PFSK-1 (cell line): ENCODE measurements around the gene RETREG1.

Source experiments
- FOXP2 ChIP-seq: optimal IDR thresholded peaks from 2 replicates; pipeline ENCODE3; 2011; ENCODE audit warnings: borderline replicate concordance, control low read depth, inconsistent platforms; ENCODE audit not compliant: insufficient read depth; ENCODE audit errors: extremely low read length, extremely low read depth
- POLR2AphosphoS5 ChIP-seq: IDR thresholded peaks from 2 replicates; pipeline ENCODE4 v1.6.1; 2012; ENCODE audit warnings: low read depth, mild to moderate bottlenecking, control low read depth, low read length, moderate library complexity
- REST ChIP-seq, 2 experiments: IDR thresholded peaks; 2 replicates each; pipeline versions ENCODE4 v1.6.1 to v1.8.0; 2011 to 2012; ENCODE audit warnings: low read depth in 2 of 2, low read length in 2 of 2, control low read depth in 1 of 2, inconsistent platforms in 1 of 2, mild to moderate bottlenecking in 1 of 2, moderate library complexity in 1 of 2; ENCODE audit not compliant: insufficient read depth in 1 of 2
- SIN3A ChIP-seq: IDR thresholded peaks from 2 replicates; pipeline ENCODE4 v1.6.1; 2012; ENCODE audit warnings: mild to moderate bottlenecking, low read length, moderate library complexity, borderline replicate concordance; ENCODE audit not compliant: insufficient read depth
- TAF1 ChIP-seq: IDR thresholded peaks from 2 replicates; pipeline ENCODE4 v1.6.1; 2012; ENCODE audit warnings: low read length, control low read depth, borderline replicate concordance; ENCODE audit not compliant: insufficient read depth

Gene RETREG1

GRCh38 chr5:16446993-16447392, 169.8 kb downstream of the RETREG1 start:
- TF ChIP-seq POLR2AphosphoS5 (no peak), TAF1 (no peak), SIN3A (no peak), REST (IDR thresholded peaks at IDR 0.05; ENCODE audit: insufficient read depth in 1 of 2, low read depth in 2 of 2, low read length in 2 of 2) (no peak), FOXP2 (no peak)

GRCh38 chr5:16437977-16438376, 178.8 kb downstream of the RETREG1 start:
- TF ChIP-seq TAF1 (no peak), POLR2AphosphoS5 (no peak), REST (IDR thresholded peaks at IDR 0.05; ENCODE audit: insufficient read depth in 1 of 2, low read depth in 2 of 2, low read length in 2 of 2) (no peak), SIN3A (no peak), FOXP2 (no peak)

GRCh38 chr5:16431490-16431889, 185.3 kb downstream of the RETREG1 start:
- TF ChIP-seq REST (IDR thresholded peaks at IDR 0.05; ENCODE audit: insufficient read depth in 1 of 2, low read depth in 2 of 2, low read length in 2 of 2) (no peak), POLR2AphosphoS5 (no peak), TAF1 (no peak), SIN3A (no peak), FOXP2 (no peak)

GRCh38 chr5:16430349-16431089, 186.3 kb downstream of the RETREG1 start:
- TF ChIP-seq TAF1, result no peak
- TF ChIP-seq REST (IDR thresholded peaks at IDR 0.05; ENCODE audit: insufficient read depth in 1 of 2, low read depth in 2 of 2, low read length in 2 of 2), result no peak
- TF ChIP-seq FOXP2, result no peak
- no peak for TF ChIP-seq SIN3A
- TF ChIP-seq POLR2AphosphoS5, result no peak

- TF ChIP-seq POLR2AphosphoS5, result no peak
Measured at GRCh38 chr5:16428359-16428758, 188.4 kb downstream of the RETREG1 start.
